CD4-positive, CD25-positive, alpha-beta regulatory T cell (primary cell): ENCODE measurements around the gene JARID2. TPM values are rescaled to one million over a fixed set of nuclear protein-coding genes. Genes with fewer than 3 reads are reported as not detected.

ENCODE experiments used
- ATAC-seq, 2 donors: fragments of 150-1000 bp; cut with Tn5 transposase; one replicate each; pipeline ENCODE4 v1.10.0; 2021; ENCODE audit warnings: low read depth in 2 of 2, moderate number of reproducible peaks in 2 of 2, moderate library complexity in 1 of 2
- DNase-seq, 3 donors: peaks; one replicate each; pipeline versions ENCODE4 v3.0.0 to v3.0.0-alpha.2; 2012 to 2022; ENCODE audit warnings: mixed read lengths in 1 of 3
- H3K27ac ChIP-seq: one replicate; pipeline ENCODE4 v1.7.0; 2013; ENCODE audit warnings: mild to moderate bottlenecking, low read length; ENCODE audit not compliant: insufficient read depth, poor library complexity, severe bottlenecking
- H3K27me3 ChIP-seq: one replicate; pipeline ENCODE4 v1.7.0; 2013; ENCODE audit warnings: low read length; ENCODE audit not compliant: control insufficient read depth, insufficient read depth
- H3K36me3 ChIP-seq: one replicate; pipeline ENCODE4 v1.7.0; 2013; ENCODE audit warnings: mild to moderate bottlenecking, low read length, moderate library complexity; ENCODE audit not compliant: control insufficient read depth, insufficient read depth
- H3K4me1 ChIP-seq: 2 replicates; pipeline ENCODE4 v1.7.0; 2013; ENCODE audit warnings: mild to moderate bottlenecking, low read length; ENCODE audit not compliant: insufficient read depth, control insufficient read depth, poor library complexity, severe bottlenecking
- H3K4me3 ChIP-seq: one replicate; pipeline ENCODE4 v1.7.0; 2013; ENCODE audit warnings: low read depth, mild to moderate bottlenecking, low read length, moderate library complexity
- H3K9me3 ChIP-seq, 2 experiments: 1 replicate in 1 of 2; 2 replicates in 1 of 2; pipeline ENCODE4 v1.7.0; 2013; ENCODE audit warnings: low read length in 2 of 2, mild to moderate bottlenecking in 1 of 2, moderate library complexity in 1 of 2; ENCODE audit not compliant: control insufficient read depth in 2 of 2
- H3K27ac Mint-ChIP-seq, 3 donors: one replicate each; pipeline ENCODE4 v1.8.0; 2020 to 2022; ENCODE audit warnings: mild to moderate bottlenecking in 3 of 3, mixed read lengths in 3 of 3, moderate library complexity in 2 of 3
- H3K27me3 Mint-ChIP-seq: one replicate; pipeline ENCODE4 v1.8.0; 2022; ENCODE audit warnings: mild to moderate bottlenecking, mixed read lengths
- H3K36me3 Mint-ChIP-seq: one replicate; pipeline ENCODE4 v1.8.0; 2020; ENCODE audit warnings: mixed read lengths
- H3K4me1 Mint-ChIP-seq, 4 donors: one replicate each; pipeline ENCODE4 v1.8.0; 2020 to 2022; ENCODE audit warnings: mixed read lengths in 4 of 4, mild to moderate bottlenecking in 1 of 4
- H3K4me3 Mint-ChIP-seq, 4 donors: one replicate each; pipeline ENCODE4 v1.8.0; 2020 to 2022; ENCODE audit warnings: mild to moderate bottlenecking in 4 of 4, mixed read lengths in 4 of 4, moderate library complexity in 3 of 4
- H3K9me3 Mint-ChIP-seq, 7 donors: one replicate each; pipeline ENCODE4 v1.8.0; 2020 to 2022; ENCODE audit warnings: mixed read lengths in 7 of 7, mild to moderate bottlenecking in 3 of 7, moderate library complexity in 2 of 7
- polyA plus RNA-seq, 4 donors: library from polyadenylated mRNA; unstranded; fragments of 300-500 nt; fragmentation: Illumina TruSeq; gene quantifications; one replicate each; pipeline ENCODE4 v1.2.3, GENCODE V29; 2021
- total RNA-seq: library from RNA; stranded (reverse); gene quantifications from one replicate; pipeline ENCODE4 v1.2.3, GENCODE V29; 2022

Gene JARID2
- total and polyA plus RNA-seq, 5 donors from 2014 or later = 4.1 to 26.1 (median 5.6) TPM

- H3K27ac ChIP-seq = no peak overlapping the region
- peak overlapping the region in 1 of 3 donors; percentile 42 for H3K27ac Mint-ChIP-seq
- ATAC-seq (no peak), DNase-seq (no peak)
- H3K27me3 Mint-ChIP-seq = no peaks in the 10 kb centered on the region
- H3K4me1 Mint-ChIP-seq = peaks cover 31 to 67% (median 48%) of the 10 kb centered on the region in 4 donors
- H3K36me3 ChIP-seq = no peaks in the 10 kb centered on the region
- no peaks in the 10 kb centered on the region for H3K27me3 ChIP-seq
- peaks cover 10% of the 10 kb centered on the region for H3K4me1 ChIP-seq
- no peak overlapping the region for H3K4me3 ChIP-seq
- H3K4me3 Mint-ChIP-seq = no peak overlapping the region
- H3K9me3 Mint-ChIP-seq = no peaks in the 10 kb centered on the region
- H3K9me3 ChIP-seq = no peaks in the 10 kb centered on the region
- peaks cover 11% of the 10 kb centered on the region for H3K36me3 Mint-ChIP-seq
Observed at GRCh38 chr6:15389084-15389764, 143.4 kb downstream of the JARID2 start.

- no peaks in the 10 kb centered on the region for H3K27me3 Mint-ChIP-seq
- H3K9me3 Mint-ChIP-seq = no peaks in the 10 kb centered on the region
- DNase-seq = no peak
- H3K4me3 Mint-ChIP-seq = no peak overlapping the region
- H3K27ac Mint-ChIP-seq = peak overlapping the region in 2 of 3 donors; percentile 42
- H3K4me3 ChIP-seq = no peak overlapping the region
- H3K36me3 Mint-ChIP-seq = peaks cover 11% of the 10 kb centered on the region
- H3K9me3 ChIP-seq = no peaks in the 10 kb centered on the region
- peaks cover 4% of the 10 kb centered on the region for H3K4me1 ChIP-seq
- ATAC-seq = no peak
- H3K4me1 Mint-ChIP-seq = peaks cover 37 to 64% (median 46%) of the 10 kb centered on the region in 4 donors
- H3K36me3 ChIP-seq = no peaks in the 10 kb centered on the region
- no peak overlapping the region for H3K27ac ChIP-seq
- H3K27me3 ChIP-seq = no peaks in the 10 kb centered on the region
Observed at GRCh38 chr6:15389765-15390723, 144.2 kb downstream of the JARID2 start.

GRCh38 chr6:15391500-15391899 lies 145.6 kb downstream of the JARID2 start:
- Histone ChIP-seq H3K9me3 (no peaks in the 10 kb centered on the region), H3K4me1 (peaks cover 4% of the 10 kb centered on the region), H3K27ac (no peak overlapping the region), H3K4me3 (no peak overlapping the region), H3K27me3 (no peaks in the 10 kb centered on the region), H3K36me3 (no peaks in the 10 kb centered on the region)
- DNase-seq (no peak), ATAC-seq (no peak)
- peaks cover 11% of the 10 kb centered on the region for H3K36me3 Mint-ChIP-seq
- no peak overlapping the region for H3K4me3 Mint-ChIP-seq
- H3K27me3 Mint-ChIP-seq = no peaks in the 10 kb centered on the region
- H3K9me3 Mint-ChIP-seq = no peaks in the 10 kb centered on the region
- H3K27ac Mint-ChIP-seq = peak overlapping the region in 2 of 3 donors; percentile 15 to 26
- peaks cover 35 to 55% (median 42%) of the 10 kb centered on the region in 4 donors for H3K4me1 Mint-ChIP-seq

GRCh38 chr6:15392182-15392581 lies 146.3 kb downstream of the JARID2 start:
- no peak for ATAC-seq

GRCh38 chr6:15393605-15394004 lies 147.7 kb downstream of the JARID2 start:
- Mint-ChIP-seq H3K4me1 (peaks cover 30 to 51% (median 43%) of the 10 kb centered on the region in 4 donors), H3K27ac (no peak overlapping the region), H3K27me3 (no peaks in the 10 kb centered on the region), H3K4me3 (no peak overlapping the region), H3K9me3 (no peaks in the 10 kb centered on the region), H3K36me3 (peaks cover 11% of the 10 kb centered on the region)
- Histone ChIP-seq H3K4me3 (no peak overlapping the region), H3K9me3 (no peaks in the 10 kb centered on the region), H3K27me3 (no peaks in the 10 kb centered on the region), H3K36me3 (no peaks in the 10 kb centered on the region), H3K4me1 (peaks cover 7% of the 10 kb centered on the region), H3K27ac (no peak overlapping the region)
- DNase-seq (no peak), ATAC-seq (no peak)

More at GRCh38 chr6:15392182-15392581, 146.3 kb downstream of the JARID2 start:
- Mint-ChIP-seq H3K4me1 (peaks cover 35 to 51% (median 38%) of the 10 kb centered on the region in 4 donors), H3K9me3 (no peaks in the 10 kb centered on the region), H3K36me3 (peaks cover 11% of the 10 kb centered on the region), H3K4me3 (no peak overlapping the region), H3K27me3 (no peaks in the 10 kb centered on the region), H3K27ac (peak overlapping the region in 1 of 3 donors; percentile 79)
- Histone ChIP-seq H3K9me3 (no peaks in the 10 kb centered on the region), H3K27me3 (no peaks in the 10 kb centered on the region), H3K4me1 (peaks cover 4% of the 10 kb centered on the region), H3K27ac (no peak overlapping the region), H3K4me3 (no peak overlapping the region), H3K36me3 (no peaks in the 10 kb centered on the region)
- DNase-seq = no peak

GRCh38 chr6:15395087-15395486 lies 149.2 kb downstream of the JARID2 start:
- Histone ChIP-seq H3K9me3 (no peaks in the 10 kb centered on the region), H3K27me3 (no peaks in the 10 kb centered on the region), H3K4me1 (peaks cover 22% of the 10 kb centered on the region), H3K36me3 (no peaks in the 10 kb centered on the region), H3K27ac (no peak overlapping the region), H3K4me3 (no peak overlapping the region)
- peaks cover 28 to 53% (median 43%) of the 10 kb centered on the region in 4 donors for H3K4me1 Mint-ChIP-seq
- ATAC-seq (no peak), DNase-seq (no peak)
- peaks cover 11% of the 10 kb centered on the region for H3K36me3 Mint-ChIP-seq
- peak overlapping the region in 1 of 3 donors; percentile 41 for H3K27ac Mint-ChIP-seq
- no peaks in the 10 kb centered on the region for H3K9me3 Mint-ChIP-seq
- no peak overlapping the region for H3K4me3 Mint-ChIP-seq
- no peaks in the 10 kb centered on the region for H3K27me3 Mint-ChIP-seq

- no peak overlapping the region for H3K27ac Mint-ChIP-seq
- Histone ChIP-seq H3K36me3 (no peaks in the 10 kb centered on the region), H3K4me1 (peaks cover 33% of the 10 kb centered on the region), H3K27me3 (no peaks in the 10 kb centered on the region), H3K27ac (no peak overlapping the region), H3K9me3 (no peaks in the 10 kb centered on the region), H3K4me3 (no peak overlapping the region)
- H3K9me3 Mint-ChIP-seq = no peaks in the 10 kb centered on the region
- peaks cover 11% of the 10 kb centered on the region for H3K36me3 Mint-ChIP-seq
- peaks cover 25 to 60% (median 48%) of the 10 kb centered on the region in 4 donors for H3K4me1 Mint-ChIP-seq
- ATAC-seq (no peak), DNase-seq (no peak)
- no peak overlapping the region for H3K4me3 Mint-ChIP-seq
- no peaks in the 10 kb centered on the region for H3K27me3 Mint-ChIP-seq
Observed at GRCh38 chr6:15396808-15397207, 150.9 kb downstream of the JARID2 start.
